H1 (cell line): ENCODE data around the gene RTEL1. TPM values are rescaled to one million over a fixed set of nuclear protein-coding genes. Genes with fewer than 3 reads are reported as not detected.
"Not testable (repeated sequence)": the region's sequence is repeated elsewhere in the genome, so short reads cannot be mapped to it uniquely, and the experiment has no call there.

ENCODE experiments used
- CTCF ChIA-PET: fragments of 300-600 bp; sonication (Branson Sonifier 250); formaldehyde crosslinking; loops from one replicate; lab custom pipeline; 2021; ENCODE audit not compliant: partially characterized antibody; lab: Charles Lee
- POLR2A ChIA-PET: fragments of 300-600 bp; sonication (Branson Sonifier 250); formaldehyde crosslinking; loops from one replicate; lab custom pipeline; 2021; ENCODE audit warnings: inconsistent platforms; ENCODE audit not compliant: partially characterized antibody; lab: Charles Lee
- DNase-seq, 2 experiments: peaks; one replicate each; pipeline versions ENCODE4 v3.0.0 to v3.0.0-alpha.2; 2010 to 2022; ENCODE audit warnings: low spot score in 2 of 2, low read depth in 1 of 2, mixed read lengths in 1 of 2
- FAIRE-seq: peaks from 2 replicates; lab custom pipeline; 2011; peaks lifted over from hg19 to GRCh38; lab: Jason Lieb, UNC
- H2AFZ ChIP-seq: 2 replicates; pipeline ENCODE4 v1.8.1; 2012; ENCODE audit warnings: low read length, inconsistent platforms
- H2AK5ac ChIP-seq: 2 replicates; pipeline ENCODE4 v1.6.1; 2013; ENCODE audit warnings: low read depth, low read length
- H2BK120ac ChIP-seq: replicated peaks from 2 replicates; pipeline ENCODE3; 2013; ENCODE audit warnings: low read depth, low read length, inconsistent platforms
- H2BK12ac ChIP-seq: 2 replicates; pipeline ENCODE4 v1.6.1; 2013; ENCODE audit warnings: low read depth, low read length
- H2BK15ac ChIP-seq: 2 replicates; pipeline ENCODE4 v1.6.1; 2013; ENCODE audit warnings: low read length
- H2BK20ac ChIP-seq: 2 replicates; pipeline ENCODE4 v1.6.1; 2013; ENCODE audit warnings: low read length
- H2BK5ac ChIP-seq: 2 replicates; pipeline ENCODE4 v1.6.1; 2013; ENCODE audit warnings: low read depth, low read length
- H3K14ac ChIP-seq: 2 replicates; pipeline ENCODE4 v1.6.1; 2013; ENCODE audit warnings: inconsistent platforms; ENCODE audit not compliant: insufficient read length
- H3K18ac ChIP-seq: 2 replicates; pipeline ENCODE4 v1.6.1; 2013; ENCODE audit warnings: low read length; ENCODE audit errors: extremely low read depth
- H3K23ac ChIP-seq: 2 replicates; pipeline ENCODE4 v1.6.1; 2013; ENCODE audit warnings: inconsistent platforms; ENCODE audit not compliant: insufficient read length
- H3K23me2 ChIP-seq: 2 replicates; pipeline ENCODE4 v1.6.1; 2013; ENCODE audit warnings: low read depth, low read length
- H3K27ac ChIP-seq: 2 replicates; pipeline ENCODE4 v1.6.1; 2011; ENCODE audit warnings: low read depth, low read length, inconsistent platforms
- H3K27me3 ChIP-seq, 4 experiments: replicated peaks in 1 of 4; 1 replicate in 1 of 4; 2 replicates in 3 of 4; pipeline versions ENCODE4 v1.6.1 to v1.8.1; 2011 to 2013; ENCODE audit warnings: low read length in 3 of 4, mild to moderate bottlenecking in 3 of 4, inconsistent platforms in 2 of 4, mixed read lengths in 2 of 4, moderate library complexity in 1 of 4; ENCODE audit not compliant: control insufficient read depth in 3 of 4, insufficient read depth in 3 of 4; ENCODE audit errors: extremely low read depth in 1 of 4
- H3K36me3 ChIP-seq, 4 experiments: 2 replicates each; pipeline versions ENCODE4 v1.6.1 to v1.8.1; 2011 to 2013; ENCODE audit warnings: mild to moderate bottlenecking in 4 of 4, low read length in 3 of 4, moderate library complexity in 2 of 4, control low read depth in 1 of 4, inconsistent platforms in 1 of 4; ENCODE audit not compliant: insufficient read depth in 4 of 4, control insufficient read depth in 2 of 4
- H3K4ac ChIP-seq: replicated peaks from 2 replicates; pipeline ENCODE3; 2013; ENCODE audit warnings: low read length, low read depth, mixed read lengths, inconsistent platforms; ENCODE audit not compliant: insufficient read length
- H3K4me1 ChIP-seq, 4 experiments: replicated peaks in 1 of 4; 1 replicate in 1 of 4; 2 replicates in 3 of 4; pipeline versions ENCODE4 v1.6.1 to v1.8.1; 2011 to 2013; ENCODE audit warnings: low read length in 3 of 4, inconsistent platforms in 2 of 4, mixed read lengths in 1 of 4; ENCODE audit not compliant: insufficient read depth in 4 of 4, control insufficient read depth in 3 of 4
- H3K4me2 ChIP-seq, 2 experiments: 2 replicates each; pipeline versions ENCODE4 v1.6.1 to v1.8.1; 2011 to 2013; ENCODE audit warnings: low read depth in 2 of 2, low read length in 2 of 2, control low read depth in 1 of 2, inconsistent platforms in 1 of 2, mild to moderate bottlenecking in 1 of 2; ENCODE audit not compliant: insufficient read depth in 1 of 2
- H3K4me3 ChIP-seq, 4 experiments: fragments of 200-600, 300-600 bp in 1 of 4; sonication (generic), shearing (Covaris generic), sonication (Bioruptor Twin) in 1 of 4; 2 replicates each; pipeline versions ENCODE4 v1.5.1 to v1.8.1; 2011 to 2016; ENCODE audit warnings: low read length in 4 of 4, low read depth in 3 of 4, control low read depth in 2 of 4, inconsistent platforms in 2 of 4, mild to moderate bottlenecking in 2 of 4, mixed read lengths in 1 of 4, moderate library complexity in 1 of 4; ENCODE audit not compliant: insufficient read depth in 2 of 4; ENCODE audit errors: extremely low read depth in 1 of 4
- H3K56ac ChIP-seq: replicated peaks from 2 replicates; pipeline ENCODE3; 2013; ENCODE audit warnings: low read depth, mild to moderate bottlenecking, mixed read lengths, low read length, inconsistent platforms; ENCODE audit not compliant: insufficient read length
- H3K79me1 ChIP-seq: 2 replicates; pipeline ENCODE4 v1.6.1; 2013; ENCODE audit warnings: low read depth, low read length, control low read depth
- H3K79me2 ChIP-seq, 2 experiments: 2 replicates each; pipeline versions ENCODE4 v1.6.1 to v1.8.1; 2012 to 2013; ENCODE audit warnings: low read length in 2 of 2, mild to moderate bottlenecking in 2 of 2, inconsistent platforms in 1 of 2; ENCODE audit not compliant: insufficient read depth in 2 of 2, control insufficient read depth in 1 of 2
- H3K9ac ChIP-seq, 4 experiments: replicated peaks in 1 of 4; 1 replicate in 1 of 4; 2 replicates in 3 of 4; pipeline versions ENCODE4 v1.6.1 to v1.8.1; 2011 to 2013; ENCODE audit warnings: low read depth in 3 of 4, low read length in 3 of 4, control low read depth in 2 of 4, mild to moderate bottlenecking in 2 of 4, moderate library complexity in 2 of 4, inconsistent platforms in 1 of 4; ENCODE audit errors: extremely low read depth in 1 of 4
- H3K9me3 ChIP-seq, 2 experiments: 2 replicates each; pipeline versions ENCODE4 v1.6.1 to v1.8.1; 2012 to 2013; ENCODE audit warnings: mild to moderate bottlenecking in 2 of 2, moderate library complexity in 2 of 2, control low read depth in 1 of 2, inconsistent platforms in 1 of 2, low read depth in 1 of 2, low read length in 1 of 2, mixed read lengths in 1 of 2; ENCODE audit not compliant: insufficient read depth in 2 of 2
- H4K20me1 ChIP-seq, 2 experiments: replicated peaks in 1 of 2; 2 replicates each; pipeline versions ENCODE3 to v1.8.1; 2011 to 2013; ENCODE audit warnings: inconsistent platforms in 2 of 2, low read length in 2 of 2, mild to moderate bottlenecking in 1 of 2; ENCODE audit not compliant: insufficient read depth in 2 of 2, control insufficient read depth in 1 of 2
- H4K5ac ChIP-seq: 2 replicates; pipeline ENCODE4 v1.6.1; 2013; ENCODE audit warnings: low read length, low read depth, mixed read lengths, inconsistent platforms; ENCODE audit not compliant: insufficient read length
- H4K8ac ChIP-seq: 2 replicates; pipeline ENCODE4 v1.8.0; 2013; ENCODE audit warnings: mild to moderate bottlenecking, moderate library complexity, low read length, inconsistent platforms; ENCODE audit not compliant: insufficient read depth; ENCODE audit errors: extremely low read depth
- H4K91ac ChIP-seq: replicated peaks from 2 replicates; pipeline ENCODE3; 2013; ENCODE audit warnings: low read length, mixed read lengths, inconsistent platforms; ENCODE audit not compliant: insufficient read length
- WGBS, 2 experiments: shearing (Covaris generic) in 1 of 2; methylation state at CpG; one replicate each; pipeline versions ENCODE4 v1.1.6 to v1.1.7; 2013 to 2015; ENCODE audit warnings: low lambda C conversion rate in 2 of 2, mixed read lengths in 2 of 2, inconsistent platforms in 1 of 2, low coverage in 1 of 2, missing lambda C conversion rate in 1 of 2; ENCODE audit not compliant: insufficient replicate concordance in 2 of 2, insufficient coverage in 1 of 2, insufficient read length in 1 of 2; ENCODE audit errors: extremely low coverage in 1 of 2, missing lambda C conversion rate in 1 of 2; 5-methylcytosine and 5-hydroxymethylcytosine counted together
- polyA plus RNA-seq, 7 experiments: library from polyadenylated mRNA; depleted of rRNA in 3 of 7; stranded (reverse) in 5 of 7; unstranded in 2 of 7; fragments of >200 nt in 5 of 7; fragments of 200-250 nt in 2 of 7; gene quantifications; 1 replicate in 5 of 7; 2 replicates in 1 of 7; 4 replicates in 1 of 7; pipeline versions ENCODE4 v1.2.1 to v1.2.3, GENCODE V29; 2011 to 2013; ENCODE audit warnings: missing spikeins in 2 of 7, mixed read lengths in 2 of 7
- total RNA-seq: library from RNA; stranded (reverse); fragmentation: NEBNext Ultra II Directional; extraction: Animal tissue kit (Norgen Biotek cat#: 25700); gene quantifications from 2 replicates; pipeline ENCODE4 v1.2.1, GENCODE V29; 2021

RTEL1 gene
- total and polyA plus RNA-seq, 2 of the 8 experiments (the other 6 are each of a cell fraction or from before 2014, with no cell fraction given): 16.2 to 37.1 TPM

- H4K91ac ChIP-seq, H3K9ac ChIP-seq, H2BK5ac ChIP-seq, H3K79me1 ChIP-seq, H3K27me3 ChIP-seq, H2BK120ac ChIP-seq, H3K23me2 ChIP-seq, H4K8ac ChIP-seq, H4K5ac ChIP-seq, H2BK20ac ChIP-seq, POLR2A ChIA-PET, H3K79me2 ChIP-seq, H3K18ac ChIP-seq, H3K4me3 ChIP-seq, H2BK15ac ChIP-seq, H2AFZ ChIP-seq, H4K20me1 ChIP-seq, H3K27ac ChIP-seq, H2BK12ac ChIP-seq, FAIRE-seq, H2AK5ac ChIP-seq, DNase-seq, H3K56ac ChIP-seq, H3K36me3 ChIP-seq, H3K9me3 ChIP-seq, H3K23ac ChIP-seq, H3K14ac ChIP-seq, H3K4ac ChIP-seq: not testable (repeated sequence)
- peaks cover 0 to 16% (median 1%) of the 10 kb centered on the region in 4 experiments; a peak in 3 of 7 replicates for H3K4me1 ChIP-seq
- 93% methylated on average over 5 of the region's 17 CpGs; no CpG with 5 or more reads in 1 of the 2 experiments for WGBS, 2 experiments
- CTCF ChIA-PET: interaction anchor here (4.0 kb wide), 1 partner anchor 10 kb away, joined by 28 read pairs; no protein-coding TSS in a partner anchor
- peak overlapping the region in 1 of 2 experiments; percentile 65; a peak in 1 of 4 replicates for H3K4me2 ChIP-seq
Measured at GRCh38 chr20:63640686-63641085, 17.4 kb upstream of the RTEL1 start.
